ENCODE results near the gene TAF1A. TPM values are rescaled to one million over a fixed set of nuclear protein-coding genes. Genes with fewer than 3 reads are reported as not detected.

The TAF1A gene
- total RNA-seq, 4 donors from 2014 or later: 1.3 to 3.9 (median 2.5) TPM

GRCh38 chr1:222618880-222619596, 29.3 kb upstream of the TAF1A start:
- peaks cover 21% of the 10 kb centered on the region for H3K4me1 ChIP-seq
- H3K36me3 ChIP-seq: peaks cover 2% of the 10 kb centered on the region
- WGBS: 25% methylated on average over 19 of the region's 20 CpGs
- H3K27ac ChIP-seq: no peak overlapping the region
- no peaks in the 10 kb centered on the region for H3K9me3 ChIP-seq
- H3K4me3 ChIP-seq: peak overlapping the region; percentile 83
- TF ChIP-seq POLR2A (IDR thresholded peaks at IDR 0.05) (no peak), POLR2AphosphoS5 (IDR thresholded peaks at IDR 0.05) (no peak), EP300 (IDR thresholded peaks at IDR 0.05) (no peak), CTCF (IDR thresholded peaks at IDR 0.05) (no peak)
- H3K27me3 ChIP-seq: peaks cover 1% of the 10 kb centered on the region
- DNase-seq (ENCODE audit: low spot score in 2 of 2): no peak

- Histone ChIP-seq H3K4me1 (peaks cover 21% of the 10 kb centered on the region), H3K27ac (peak within 1 kb of the TSS; percentile 85), H3K9me3 (no peaks in the 10 kb centered on the region), H3K36me3 (peaks cover 2% of the 10 kb centered on the region), H3K4me3 (peak within 1 kb of the TSS; percentile 83), H3K27me3 (peaks cover 9% of the 10 kb centered on the region)
- WGBS: under 1% methylated on average over 35 of the region's 81 CpGs
- TF ChIP-seq POLR2A (IDR thresholded peaks at IDR 0.05) (peak in 1 of 2 donors; percentile 34), EP300 (IDR thresholded peaks at IDR 0.05) (no peak)
- peak; percentile 91 to 93 for DNase-seq (ENCODE audit: low spot score in 2 of 2)
Observed at GRCh38 chr1:222618001-222618879, 28.5 kb upstream of the TAF1A start, which contains the start of gene MIA3. Gene MIA3, plus strand, starts transcription at chr1:222618097. Its CDS starts 14 bp downstream, at chr1:222618111.

GRCh38 chr1:222617367-222617951, 27.7 kb upstream of the TAF1A start:
- Histone ChIP-seq H3K27ac (peak overlapping the region; percentile 71), H3K36me3 (no peaks in the 10 kb centered on the region), H3K4me3 (peak overlapping the region; percentile 83), H3K27me3 (peaks cover 10% of the 10 kb centered on the region), H3K9me3 (no peaks in the 10 kb centered on the region), H3K4me1 (peaks cover 21% of the 10 kb centered on the region)
- WGBS: 3% methylated on average over 19 of the region's 37 CpGs
- peak; percentile 97 for DNase-seq (ENCODE audit: low spot score in 2 of 2)
- TF ChIP-seq EP300 (IDR thresholded peaks at IDR 0.05): no peak
- no peak for TF ChIP-seq POLR2AphosphoS5 (IDR thresholded peaks at IDR 0.05)
- no peak for TF ChIP-seq CTCF (IDR thresholded peaks at IDR 0.05)
- peak in 1 of 2 donors; percentile 44 for TF ChIP-seq POLR2A (IDR thresholded peaks at IDR 0.05)

- Histone ChIP-seq H3K36me3 (no peaks in the 10 kb centered on the region), H3K4me3 (no peak overlapping the region), H3K27me3 (peaks cover 13% of the 10 kb centered on the region), H3K4me1 (peaks cover 21% of the 10 kb centered on the region), H3K27ac (no peak overlapping the region), H3K9me3 (no peaks in the 10 kb centered on the region)
- no peak for DNase-seq (ENCODE audit: low spot score in 2 of 2)
- 55% methylated on average over 5 of the region's 5 CpGs for WGBS
- TF ChIP-seq CTCF (IDR thresholded peaks at IDR 0.05) (no peak), EP300 (IDR thresholded peaks at IDR 0.05) (no peak), POLR2AphosphoS5 (IDR thresholded peaks at IDR 0.05) (no peak), POLR2A (IDR thresholded peaks at IDR 0.05) (no peak)
Observed at GRCh38 chr1:222616525-222616924, 26.8 kb upstream of the TAF1A start.

- no peak for DNase-seq (ENCODE audit: low spot score in 2 of 2)
- Histone ChIP-seq H3K9me3 (no peaks in the 10 kb centered on the region), H3K4me3 (no peak overlapping the region), H3K27me3 (peaks cover 13% of the 10 kb centered on the region), H3K27ac (no peak overlapping the region), H3K36me3 (no peaks in the 10 kb centered on the region), H3K4me1 (peaks cover 7% of the 10 kb centered on the region)
- 61% methylated on average over 1 of the region's 1 CpG for WGBS
- TF ChIP-seq POLR2AphosphoS5 (IDR thresholded peaks at IDR 0.05) (no peak), CTCF (IDR thresholded peaks at IDR 0.05) (no peak), EP300 (IDR thresholded peaks at IDR 0.05) (no peak), POLR2A (IDR thresholded peaks at IDR 0.05) (no peak)
Observed at GRCh38 chr1:222613627-222614026, 23.9 kb upstream of the TAF1A start.

All from suprapubic skin (tissue), 4 donors.